LNCaP clone FGC (cell line): ENCODE data around the gene BOC.

Source experiments
- DNase-seq: peaks from one replicate; pipeline ENCODE4 v3.0.0-alpha.2; 2011; ENCODE audit warnings: low read depth
- H3K4me3 ChIP-seq: 2 replicates; pipeline ENCODE4 v1.5.1; 2011; ENCODE audit warnings: mild to moderate bottlenecking, low read depth, low read length, control low read depth
- TF ChIP-seq, protein P1 (sequence below): IDR thresholded peaks from 2 replicates; pipeline ENCODE4 v1.5.1; 2012; ENCODE audit warnings: mild to moderate bottlenecking; ENCODE audit not compliant: control insufficient read depth, insufficient read depth; ENCODE audit errors: extremely low read depth

The BOC gene

DNA sequence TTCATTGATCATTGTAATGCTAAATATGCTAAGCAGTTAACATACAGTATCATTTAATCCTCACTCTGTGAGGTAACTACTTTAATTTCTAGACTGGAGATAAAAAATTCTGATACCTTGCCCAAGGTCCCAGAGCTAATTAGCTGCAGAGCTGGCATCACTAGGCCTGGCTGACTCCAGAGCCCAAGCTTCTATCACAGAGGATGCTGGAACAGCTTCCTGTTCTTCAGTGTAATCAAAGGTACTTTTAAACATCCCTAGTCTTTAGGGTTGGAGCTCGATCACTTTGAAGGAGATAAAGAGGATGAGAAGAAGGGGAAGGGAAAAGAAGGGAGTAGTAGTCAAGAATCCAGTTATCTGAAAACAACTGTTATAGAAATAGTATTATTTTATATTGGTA, 37.1 kb upstream of the BOC start:
- TF ChIP-seq, protein P1, sequence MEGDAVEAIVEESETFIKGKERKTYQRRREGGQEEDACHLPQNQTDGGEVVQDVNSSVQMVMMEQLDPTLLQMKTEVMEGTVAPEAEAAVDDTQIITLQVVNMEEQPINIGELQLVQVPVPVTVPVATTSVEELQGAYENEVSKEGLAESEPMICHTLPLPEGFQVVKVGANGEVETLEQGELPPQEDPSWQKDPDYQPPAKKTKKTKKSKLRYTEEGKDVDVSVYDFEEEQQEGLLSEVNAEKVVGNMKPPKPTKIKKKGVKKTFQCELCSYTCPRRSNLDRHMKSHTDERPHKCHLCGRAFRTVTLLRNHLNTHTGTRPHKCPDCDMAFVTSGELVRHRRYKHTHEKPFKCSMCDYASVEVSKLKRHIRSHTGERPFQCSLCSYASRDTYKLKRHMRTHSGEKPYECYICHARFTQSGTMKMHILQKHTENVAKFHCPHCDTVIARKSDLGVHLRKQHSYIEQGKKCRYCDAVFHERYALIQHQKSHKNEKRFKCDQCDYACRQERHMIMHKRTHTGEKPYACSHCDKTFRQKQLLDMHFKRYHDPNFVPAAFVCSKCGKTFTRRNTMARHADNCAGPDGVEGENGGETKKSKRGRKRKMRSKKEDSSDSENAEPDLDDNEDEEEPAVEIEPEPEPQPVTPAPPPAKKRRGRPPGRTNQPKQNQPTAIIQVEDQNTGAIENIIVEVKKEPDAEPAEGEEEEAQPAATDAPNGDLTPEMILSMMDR, result no peak
- no peak for DNase-seq
- no peak overlapping the region for H3K4me3 ChIP-seq

DNA sequence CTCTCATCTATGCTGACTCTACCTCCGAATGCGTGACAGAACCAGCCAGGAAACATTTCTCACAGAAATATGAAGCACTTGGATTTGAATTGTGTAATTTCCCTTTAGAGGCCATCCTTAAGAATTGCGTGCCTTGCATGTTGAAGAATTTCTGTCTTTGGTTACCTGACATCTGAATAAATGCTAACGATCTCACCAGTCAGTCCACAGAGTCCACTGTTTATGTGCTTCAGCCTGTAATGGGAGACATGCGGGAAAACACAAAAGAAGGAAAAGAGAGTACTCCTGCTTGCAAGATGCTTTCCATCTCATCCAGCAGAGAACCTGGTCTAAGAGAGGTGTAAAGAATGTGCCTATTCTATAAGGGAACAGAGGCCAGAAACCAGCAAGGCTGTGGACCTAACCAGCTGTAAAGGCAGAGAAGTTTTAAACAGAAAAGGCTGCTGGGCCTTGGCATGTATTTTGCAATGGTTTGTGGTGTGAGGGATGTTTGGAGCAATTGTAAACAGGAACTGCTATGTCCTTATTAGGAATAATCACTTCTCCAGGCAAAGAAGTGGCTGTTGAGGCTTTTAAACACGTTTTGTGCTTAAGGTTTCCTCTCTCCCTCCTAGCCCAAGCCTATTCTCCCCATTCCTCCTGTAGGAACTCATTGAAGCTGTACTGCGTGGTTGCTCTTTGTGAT, 36.4 kb upstream of the BOC start:
- no peak overlapping the region for H3K4me3 ChIP-seq
- TF ChIP-seq, protein P1, result no peak
- no peak for DNase-seq

DNA sequence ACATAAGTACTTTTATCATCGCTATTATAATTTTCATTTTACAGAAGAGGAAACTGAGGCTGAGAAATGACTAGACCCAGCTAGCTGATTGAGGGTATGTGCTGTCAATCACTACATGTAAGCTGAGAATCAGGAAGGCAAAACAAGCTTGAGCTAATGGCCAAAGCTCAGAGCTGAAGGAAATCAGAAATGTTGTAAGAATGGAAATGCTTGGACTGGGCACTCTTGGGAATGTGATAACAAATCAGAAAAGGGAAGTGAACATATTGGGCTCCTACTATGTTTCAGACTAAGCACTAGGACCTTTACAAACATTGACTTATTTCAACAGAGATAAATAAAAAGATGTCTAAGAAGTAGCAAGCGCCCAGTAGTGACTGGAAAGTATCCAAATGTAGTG, 33.8 kb upstream of the BOC start:
- TF ChIP-seq, protein P1, result no peak
- DNase-seq, result no peak
- H3K4me3 ChIP-seq, result no peak overlapping the region

DNA sequence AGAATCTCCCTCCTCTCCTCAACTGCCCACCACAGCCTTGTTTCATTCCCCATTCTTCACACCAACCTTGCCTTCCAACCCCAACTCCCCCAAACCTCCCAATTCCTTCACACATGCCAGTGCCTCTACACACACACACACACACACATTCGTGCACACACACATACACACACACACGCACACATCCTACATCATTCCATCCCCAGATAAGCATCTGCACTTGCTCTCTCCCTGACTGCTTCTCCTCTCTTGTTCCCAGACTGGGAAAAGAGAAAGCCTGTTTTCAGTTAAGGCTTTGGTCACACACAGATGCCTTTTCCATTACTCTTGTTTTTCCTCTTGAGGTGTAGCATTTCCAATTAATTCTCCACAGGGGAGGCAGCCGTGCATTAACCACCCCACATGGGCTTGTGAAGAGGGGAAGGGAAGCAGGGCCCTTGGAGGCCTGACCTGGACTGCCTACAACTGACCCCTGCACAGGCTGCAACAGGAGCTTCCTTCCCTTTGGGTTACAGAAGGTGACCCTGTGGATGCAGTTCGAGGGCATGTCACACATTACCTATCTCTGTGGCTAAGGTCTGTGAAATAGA, 32.0 kb upstream of the BOC start:
- H3K4me3 ChIP-seq, result no peak overlapping the region
- DNase-seq, result no peak
- TF ChIP-seq, protein P1, result no peak

DNA sequence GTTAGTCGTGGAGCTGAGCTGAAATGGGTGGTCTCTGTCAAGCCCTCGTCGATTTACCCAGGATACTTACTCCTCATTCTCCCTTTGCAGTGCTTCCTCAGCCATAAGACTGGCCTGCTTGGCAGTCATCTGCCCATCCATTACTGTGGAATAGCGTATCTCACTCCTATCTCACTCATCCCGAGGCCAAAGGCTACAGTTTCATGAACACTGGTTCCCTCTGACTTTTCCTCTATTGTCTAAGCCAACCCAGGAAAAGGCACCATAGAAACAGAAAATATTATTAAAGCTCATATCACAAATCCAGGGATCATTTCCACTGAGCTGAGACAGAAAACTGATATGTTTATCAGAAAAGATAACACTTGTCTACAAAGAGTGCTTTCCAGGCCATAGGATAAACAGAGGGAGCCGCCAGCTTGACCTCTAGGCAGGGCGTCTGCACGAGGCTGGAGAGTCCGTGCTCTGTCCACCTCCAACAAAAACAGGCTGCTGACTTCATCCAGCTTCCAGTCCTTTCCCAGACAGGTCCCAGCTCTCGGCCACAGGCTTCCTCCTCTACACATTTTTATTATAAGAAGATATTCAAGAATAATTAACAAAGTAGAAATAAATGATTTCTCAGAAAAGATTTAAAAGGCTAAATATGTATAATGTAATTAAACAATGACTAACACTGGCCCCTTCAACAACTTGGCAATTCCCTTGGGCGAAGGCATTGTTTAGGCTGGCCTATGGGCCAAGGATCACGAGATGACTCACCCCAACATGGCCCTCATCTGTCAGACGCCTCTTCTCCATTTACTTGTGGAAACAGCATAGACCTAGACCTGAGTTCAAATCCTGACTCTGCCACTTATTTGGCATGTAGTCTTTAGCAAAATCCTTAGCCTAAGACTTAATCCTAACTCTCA, 27.4 kb upstream of the BOC start:
- no peak overlapping the region for H3K4me3 ChIP-seq
- TF ChIP-seq, protein P1, result no peak
- no peak for DNase-seq

DNA sequence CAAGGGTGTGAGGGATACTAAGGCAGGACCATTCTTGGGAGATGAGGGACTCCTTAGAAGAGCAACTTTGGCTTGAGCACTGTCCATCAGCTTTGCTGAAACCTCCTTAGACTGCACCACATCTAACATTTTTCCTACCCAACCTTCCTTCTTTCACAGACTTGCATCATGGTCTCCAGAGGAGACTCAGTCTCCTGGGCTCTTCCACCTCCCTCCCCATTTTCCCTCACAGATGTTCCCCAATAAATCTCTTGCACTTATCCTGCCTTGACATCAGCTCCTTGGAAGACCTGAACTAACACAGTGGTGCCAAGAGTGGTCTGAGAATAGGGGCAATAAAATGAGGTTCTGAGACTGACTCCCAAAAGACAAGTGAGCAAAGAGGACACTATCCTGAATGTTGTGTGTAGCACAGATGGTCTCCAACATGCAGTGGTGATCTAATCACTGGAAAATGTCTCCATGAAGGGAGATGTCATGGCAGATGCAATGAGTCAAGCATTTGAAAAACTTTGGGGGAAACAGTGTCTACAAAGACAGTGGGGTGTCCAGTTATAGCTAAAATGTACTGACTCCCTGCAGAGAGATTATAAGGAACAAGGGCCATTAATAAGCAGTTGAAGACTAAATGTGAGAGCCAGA, 26.0 kb upstream of the BOC start:
- no peak for DNase-seq
- no peak overlapping the region for H3K4me3 ChIP-seq
- TF ChIP-seq, protein P1, result no peak
